ENCODE results near the gene SOX1. TPM values are rescaled to one million over a fixed set of nuclear protein-coding genes. Genes with fewer than 3 reads are reported as not detected.

SOX1 gene
- total and polyA plus RNA-seq, 10 of the 15 experiments (the other 5 are each of a cell fraction or from before 2014, with no cell fraction given): not detected

GRCh38 chr13:112120031-112120373, 53.1 kb downstream of the SOX1 start:
- no peak overlapping the region for H3K4me3 ChIP-seq
- no peak for FAIRE-seq
- SMC1A ChIA-PET (ENCODE audit: uncharacterized antibody, unreplicated experiment): no interaction called here
- POLR2A ChIA-PET: no interaction called here
- H3K27ac ChIP-seq (ENCODE audit: control insufficient read depth, insufficient read depth): no peak overlapping the region
- no peak overlapping the region for H3K9ac ChIP-seq (ENCODE audit: control insufficient read depth, insufficient read depth, low read length)
- CTCF ChIA-PET: no interaction called here
- H3K9me3 ChIP-seq (replicated peaks; ENCODE audit: control insufficient read depth, insufficient read depth, low read length): no peaks in the 10 kb centered on the region; the same call in 2 of the 3 replicates
- H3K27me3 ChIP-seq (replicated peaks in 1 of 2; ENCODE audit: control insufficient read depth in 2 of 2, insufficient read depth in 2 of 2, low read length in 1 of 2): no peaks in the 10 kb centered on the region
- TF ChIP-seq IRF4 (IDR thresholded peaks at IDR 0.05; ENCODE audit: low read depth, low read length) (no peak), FOXK2 (IDR thresholded peaks at IDR 0.05) (no peak), EED (IDR thresholded peaks at IDR 0.05; ENCODE audit: low read depth) (no peak), POLR2AphosphoS5 (IDR thresholded peaks at IDR 0.05; ENCODE audit: low read length) (no peak), NR2C2 (IDR thresholded peaks at IDR 0.05; ENCODE audit: borderline replicate concordance, control insufficient read depth, insufficient read length, low read depth) (no peak), SMC3 (IDR thresholded peaks at IDR 0.05; ENCODE audit: borderline replicate concordance, low read length) (no peak), NR2C1 (IDR thresholded peaks at IDR 0.05) (no peak), POU2F2 (IDR thresholded peaks at IDR 0.05; ENCODE audit: borderline replicate concordance, low read depth, low read length) (no peak), YY1 (IDR thresholded peaks at IDR 0.05; ENCODE audit: low read depth, low read length) (no peak), TCF7 (IDR thresholded peaks at IDR 0.05; ENCODE audit: borderline replicate concordance) (no peak), ATF7 (IDR thresholded peaks at IDR 0.05; ENCODE audit: low read depth) (no peak), CBX5 (IDR thresholded peaks at IDR 0.05; ENCODE audit: low read depth) (no peak), NFXL1 (IDR thresholded peaks at IDR 0.05; ENCODE audit: borderline replicate concordance) (no peak)
- TF ChIP-seq, protein P1, sequence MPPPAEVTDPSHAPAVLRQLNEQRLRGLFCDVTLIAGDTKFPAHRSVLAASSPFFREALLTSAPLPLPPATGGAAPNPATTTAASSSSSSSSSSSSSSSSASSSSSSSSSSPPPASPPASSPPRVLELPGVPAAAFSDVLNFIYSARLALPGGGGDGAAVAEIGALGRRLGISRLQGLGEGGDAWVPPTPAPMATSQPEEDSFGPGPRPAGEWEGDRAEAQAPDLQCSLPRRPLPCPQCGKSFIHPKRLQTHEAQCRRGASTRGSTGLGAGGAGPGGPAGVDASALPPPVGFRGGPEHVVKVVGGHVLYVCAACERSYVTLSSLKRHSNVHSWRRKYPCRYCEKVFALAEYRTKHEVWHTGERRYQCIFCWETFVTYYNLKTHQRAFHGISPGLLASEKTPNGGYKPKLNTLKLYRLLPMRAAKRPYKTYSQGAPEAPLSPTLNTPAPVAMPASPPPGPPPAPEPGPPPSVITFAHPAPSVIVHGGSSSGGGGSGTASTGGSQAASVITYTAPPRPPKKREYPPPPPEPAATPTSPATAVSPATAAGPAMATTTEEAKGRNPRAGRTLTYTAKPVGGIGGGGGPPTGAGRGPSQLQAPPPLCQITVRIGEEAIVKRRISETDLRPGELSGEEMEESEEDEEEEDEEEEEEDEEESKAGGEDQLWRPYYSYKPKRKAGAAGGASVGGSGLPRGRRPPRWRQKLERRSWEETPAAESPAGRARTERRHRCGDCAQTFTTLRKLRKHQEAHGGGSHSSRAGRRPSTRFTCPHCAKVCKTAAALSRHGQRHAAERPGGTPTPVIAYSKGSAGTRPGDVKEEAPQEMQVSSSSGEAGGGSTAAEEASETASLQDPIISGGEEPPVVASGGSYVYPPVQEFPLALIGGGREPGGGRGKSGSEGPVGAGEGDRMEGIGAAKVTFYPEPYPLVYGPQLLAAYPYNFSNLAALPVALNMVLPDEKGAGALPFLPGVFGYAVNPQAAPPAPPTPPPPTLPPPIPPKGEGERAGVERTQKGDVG (CRISPR knock-in tag; IDR thresholded peaks at IDR 0.05): no peak
- TF ChIP-seq, protein P2, sequence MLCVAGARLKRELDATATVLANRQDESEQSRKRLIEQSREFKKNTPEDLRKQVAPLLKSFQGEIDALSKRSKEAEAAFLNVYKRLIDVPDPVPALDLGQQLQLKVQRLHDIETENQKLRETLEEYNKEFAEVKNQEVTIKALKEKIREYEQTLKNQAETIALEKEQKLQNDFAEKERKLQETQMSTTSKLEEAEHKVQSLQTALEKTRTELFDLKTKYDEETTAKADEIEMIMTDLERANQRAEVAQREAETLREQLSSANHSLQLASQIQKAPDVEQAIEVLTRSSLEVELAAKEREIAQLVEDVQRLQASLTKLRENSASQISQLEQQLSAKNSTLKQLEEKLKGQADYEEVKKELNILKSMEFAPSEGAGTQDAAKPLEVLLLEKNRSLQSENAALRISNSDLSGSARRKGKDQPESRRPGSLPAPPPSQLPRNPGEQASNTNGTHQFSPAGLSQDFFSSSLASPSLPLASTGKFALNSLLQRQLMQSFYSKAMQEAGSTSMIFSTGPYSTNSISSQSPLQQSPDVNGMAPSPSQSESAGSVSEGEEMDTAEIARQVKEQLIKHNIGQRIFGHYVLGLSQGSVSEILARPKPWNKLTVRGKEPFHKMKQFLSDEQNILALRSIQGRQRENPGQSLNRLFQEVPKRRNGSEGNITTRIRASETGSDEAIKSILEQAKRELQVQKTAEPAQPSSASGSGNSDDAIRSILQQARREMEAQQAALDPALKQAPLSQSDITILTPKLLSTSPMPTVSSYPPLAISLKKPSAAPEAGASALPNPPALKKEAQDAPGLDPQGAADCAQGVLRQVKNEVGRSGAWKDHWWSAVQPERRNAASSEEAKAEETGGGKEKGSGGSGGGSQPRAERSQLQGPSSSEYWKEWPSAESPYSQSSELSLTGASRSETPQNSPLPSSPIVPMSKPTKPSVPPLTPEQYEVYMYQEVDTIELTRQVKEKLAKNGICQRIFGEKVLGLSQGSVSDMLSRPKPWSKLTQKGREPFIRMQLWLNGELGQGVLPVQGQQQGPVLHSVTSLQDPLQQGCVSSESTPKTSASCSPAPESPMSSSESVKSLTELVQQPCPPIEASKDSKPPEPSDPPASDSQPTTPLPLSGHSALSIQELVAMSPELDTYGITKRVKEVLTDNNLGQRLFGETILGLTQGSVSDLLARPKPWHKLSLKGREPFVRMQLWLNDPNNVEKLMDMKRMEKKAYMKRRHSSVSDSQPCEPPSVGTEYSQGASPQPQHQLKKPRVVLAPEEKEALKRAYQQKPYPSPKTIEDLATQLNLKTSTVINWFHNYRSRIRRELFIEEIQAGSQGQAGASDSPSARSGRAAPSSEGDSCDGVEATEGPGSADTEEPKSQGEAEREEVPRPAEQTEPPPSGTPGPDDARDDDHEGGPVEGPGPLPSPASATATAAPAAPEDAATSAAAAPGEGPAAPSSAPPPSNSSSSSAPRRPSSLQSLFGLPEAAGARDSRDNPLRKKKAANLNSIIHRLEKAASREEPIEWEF (IDR thresholded peaks at IDR 0.05; ENCODE audit: insufficient replicate concordance, low read depth, low read length): no peak
- H3K4me2 ChIP-seq (ENCODE audit: control insufficient read depth, insufficient read depth): no peak overlapping the region
- intact Hi-C loops (cut with micrococcal nuclease; ENCODE audit: unreplicated experiment): no loop called here
- H4K20me1 ChIP-seq (ENCODE audit: control insufficient read depth, insufficient read depth): no peaks in the 10 kb centered on the region
- no peaks in the 10 kb centered on the region for H3K79me2 ChIP-seq (ENCODE audit: control insufficient read depth, insufficient read depth, low read length)
- DNase-seq (ENCODE audit: low read depth, low spot score): no peak
- no CpG with 5 or more reads among the region's 5 CpGs for WGBS (ENCODE audit: insufficient coverage, insufficient replicate concordance, low lambda C conversion rate, missing lambda C conversion rate)
- H3K4me1 ChIP-seq (ENCODE audit: control insufficient read depth, insufficient read depth, low read length): no peaks in the 10 kb centered on the region
- in situ Hi-C loops (cut with MboI): no loop called here
- no peak overlapping the region for H2AFZ ChIP-seq (ENCODE audit: control insufficient read depth, low read depth, low read length)
- BruUV-seq (replicated peaks): no TSS peak
- H3K36me3 ChIP-seq (ENCODE audit: control insufficient read depth in 2 of 2, insufficient read depth in 2 of 2, low read length in 1 of 2): no peaks in the 10 kb centered on the region
- no peak for ATAC-seq
- RAD21 ChIA-PET (ENCODE audit: unreplicated experiment): no interaction called here
